Naive thymus-derived CD4-positive, alpha-beta T cell (primary cell): ENCODE data around the gene OR1N1. TPM values are rescaled to one million over a fixed set of nuclear protein-coding genes. Genes with fewer than 3 reads are reported as not detected.

Experiments used
- ATAC-seq: fragments of 150-1000 bp; cut with Tn5 transposase; 2 replicates; pipeline ENCODE4 v1.10.0; 2021; ENCODE audit warnings: mild to moderate bottlenecking, moderate library complexity
- CTCF ChIA-PET: fragments of 350-600 bp; sonication (Branson Sonifier 250); formaldehyde crosslinking; loops from one replicate; lab custom pipeline; 2021; ENCODE audit warnings: antibody characterized with exemption; lab: Charles Lee
- POLR2A ChIA-PET: fragments of 350-600 bp; sonication (Branson Sonifier 250); formaldehyde crosslinking; loops from one replicate; lab custom pipeline; 2021; ENCODE audit warnings: antibody characterized with exemption, inconsistent platforms; lab: Charles Lee
- DNase-seq, 9 donors: peaks; one replicate each; pipeline versions ENCODE4 v3.0.0 to v3.0.0-alpha.2; 2020 to 2022; ENCODE audit warnings: mixed read lengths in 1 of 9
- H3K27ac ChIP-seq: one replicate; pipeline ENCODE4 v1.7.0; 2013; ENCODE audit warnings: mild to moderate bottlenecking, low read depth, low read length, moderate library complexity
- H3K27me3 ChIP-seq, 2 donors: one replicate each; pipeline ENCODE4 v1.7.0; 2013; ENCODE audit warnings: low read length in 2 of 2, mild to moderate bottlenecking in 2 of 2, moderate library complexity in 2 of 2; ENCODE audit not compliant: control insufficient read depth in 2 of 2, insufficient read depth in 2 of 2
- H3K36me3 ChIP-seq, 3 experiments: 1 replicate in 2 of 3; 2 replicates in 1 of 3; pipeline ENCODE4 v1.7.0; 2013; ENCODE audit warnings: low read length in 3 of 3, mild to moderate bottlenecking in 3 of 3, moderate library complexity in 1 of 3; ENCODE audit not compliant: insufficient read depth in 3 of 3, control insufficient read depth in 2 of 3
- H3K4me1 ChIP-seq, 2 donors: one replicate each; pipeline ENCODE4 v1.7.0; 2013; ENCODE audit warnings: low read length in 2 of 2, mild to moderate bottlenecking in 2 of 2, moderate library complexity in 1 of 2; ENCODE audit not compliant: control insufficient read depth in 2 of 2, insufficient read depth in 2 of 2
- H3K4me3 ChIP-seq: 2 replicates; pipeline ENCODE4 v1.7.0; 2013; ENCODE audit warnings: mild to moderate bottlenecking, low read length
- H3K9me3 ChIP-seq, 3 experiments: 1 replicate in 2 of 3; 2 replicates in 1 of 3; pipeline ENCODE4 v1.7.0; 2013; ENCODE audit warnings: low read length in 3 of 3; ENCODE audit not compliant: control insufficient read depth in 2 of 3
- H3K27ac Mint-ChIP-seq, 9 donors: one replicate each; pipeline ENCODE4 v1.8.0; 2020 to 2022; ENCODE audit warnings: mixed read lengths in 9 of 9, mild to moderate bottlenecking in 8 of 9, moderate library complexity in 5 of 9, inconsistent platforms in 2 of 9
- H3K27me3 Mint-ChIP-seq, 5 donors: one replicate each; pipeline ENCODE4 v1.8.0; 2021 to 2022; ENCODE audit warnings: mixed read lengths in 5 of 5, mild to moderate bottlenecking in 1 of 5
- H3K36me3 Mint-ChIP-seq, 5 donors: one replicate each; pipeline ENCODE4 v1.8.0; 2020 to 2022; ENCODE audit warnings: mixed read lengths in 5 of 5, mild to moderate bottlenecking in 3 of 5, inconsistent platforms in 1 of 5
- H3K4me1 Mint-ChIP-seq, 7 donors: one replicate each; pipeline ENCODE4 v1.8.0; 2020 to 2022; ENCODE audit warnings: mixed read lengths in 7 of 7, mild to moderate bottlenecking in 3 of 7, inconsistent platforms in 1 of 7
- H3K4me3 Mint-ChIP-seq, 10 donors: one replicate each; pipeline ENCODE4 v1.8.0; 2020 to 2022; ENCODE audit warnings: mild to moderate bottlenecking in 10 of 10, mixed read lengths in 10 of 10, moderate library complexity in 6 of 10, inconsistent platforms in 2 of 10
- H3K9me3 Mint-ChIP-seq, 11 donors: one replicate each; pipeline ENCODE4 v1.8.0; 2020 to 2022; ENCODE audit warnings: mixed read lengths in 11 of 11, mild to moderate bottlenecking in 4 of 11, inconsistent platforms in 1 of 11, moderate library complexity in 1 of 11
- intact Hi-C, 2 donors: fragments of 100-400 bp; cut with micrococcal nuclease; formaldehyde crosslinking; loops; one replicate each; pipeline ENCODE4 v1.15.1; 2023
- polyA plus RNA-seq, 2 donors: library from polyadenylated mRNA; unstranded; fragments of 300-500 nt; fragmentation: Illumina TruSeq; gene quantifications; one replicate each; pipeline ENCODE4 v1.2.3, GENCODE V29; 2021
- total RNA-seq, 6 experiments: library from RNA in 5 of 6; stranded (reverse) in 5 of 6; gene quantifications; 1 replicate in 5 of 6; 2 replicates in 1 of 6; pipeline ENCODE4 v1.2.3 and lab custom pipeline; 2021 to 2026

OR1N1 gene
- total RNA-seq, result not detected
- not detected for polyA plus RNA-seq
- total RNA-seq (lab: John Stamatoyannopoulos, UW), result not detected

GRCh38 chr9:122527193-122527592 is at the start of gene OR1N1:
Gene OR1N1, minus strand, starts transcription at chr9:122527293. Its CDS starts 0 bp downstream, at chr9:122527293.
- peaks cover 0 to 3% (median 0%) of the 10 kb centered on the region in 11 donors for H3K9me3 Mint-ChIP-seq
- H3K4me3 ChIP-seq, result no peak within 1 kb of the TSS
- peaks cover 0 to 33% (median 20%) of the 10 kb centered on the region in 5 donors for H3K27me3 Mint-ChIP-seq
- ChIA-PET CTCF (no interaction called here), POLR2A (no interaction called here)
- no peaks in the 10 kb centered on the region for H3K4me1 ChIP-seq
- no peak within 1 kb of the TSS for H3K27ac Mint-ChIP-seq
- intact Hi-C loops, result no loop called here
- H3K36me3 Mint-ChIP-seq, result no peaks in the 10 kb centered on the region
- no peaks in the 10 kb centered on the region for H3K4me1 Mint-ChIP-seq
- no peak for ATAC-seq
- no peaks in the 10 kb centered on the region for H3K9me3 ChIP-seq
- DNase-seq, result no peak
- H3K27me3 ChIP-seq, result no peaks in the 10 kb centered on the region
- no peaks in the 10 kb centered on the region for H3K36me3 ChIP-seq
- no peak within 1 kb of the TSS for H3K4me3 Mint-ChIP-seq
- no peak within 1 kb of the TSS for H3K27ac ChIP-seq

- Histone ChIP-seq H3K4me3 (no peak overlapping the region), H3K36me3 (no peaks in the 10 kb centered on the region), H3K27ac (no peak overlapping the region), H3K4me1 (no peaks in the 10 kb centered on the region), H3K9me3 (no peaks in the 10 kb centered on the region), H3K27me3 (no peaks in the 10 kb centered on the region)
- H3K27ac Mint-ChIP-seq, result no peak overlapping the region
- intact Hi-C loops, result no loop called here
- peaks cover 0 to 8% (median 0%) of the 10 kb centered on the region in 7 donors for H3K4me1 Mint-ChIP-seq
- peaks cover 0 to 7% (median 2%) of the 10 kb centered on the region in 11 donors for H3K9me3 Mint-ChIP-seq
- H3K4me3 Mint-ChIP-seq, result no peak overlapping the region
- no peak for ATAC-seq
- H3K27me3 Mint-ChIP-seq, result no peaks in the 10 kb centered on the region
- DNase-seq, result no peak
- ChIA-PET CTCF (no interaction called here), POLR2A (no interaction called here)
- H3K36me3 Mint-ChIP-seq, result peaks cover 0 to 12% (median 7%) of the 10 kb centered on the region in 5 donors
Measured at GRCh38 chr9:122572456-122572855, 45.4 kb upstream of the OR1N1 start.

GRCh38 chr9:122567901-122568300 is 40.8 kb upstream of the OR1N1 start:
- ChIA-PET CTCF (no interaction called here), POLR2A (no interaction called here)
- no peaks in the 10 kb centered on the region for H3K4me1 ChIP-seq
- no peaks in the 10 kb centered on the region for H3K9me3 ChIP-seq
- Mint-ChIP-seq H3K9me3 (peaks cover 0 to 6% (median 0%) of the 10 kb centered on the region in 11 donors), H3K4me3 (no peak overlapping the region), H3K27me3 (peaks cover 0 to 31% (median 0%) of the 10 kb centered on the region in 5 donors), H3K4me1 (peaks cover 0 to 8% (median 0%) of the 10 kb centered on the region in 7 donors), H3K27ac (no peak overlapping the region), H3K36me3 (peaks cover 0 to 5% (median 1%) of the 10 kb centered on the region in 5 donors)
- no peak overlapping the region for H3K4me3 ChIP-seq
- no peaks in the 10 kb centered on the region for H3K27me3 ChIP-seq
- H3K27ac ChIP-seq, result no peak overlapping the region
- intact Hi-C loops, result no loop called here
- DNase-seq, result no peak
- H3K36me3 ChIP-seq, result no peaks in the 10 kb centered on the region
- ATAC-seq, result no peak

- H3K27ac ChIP-seq, result no peak overlapping the region
- H3K4me3 ChIP-seq, result no peak overlapping the region
- intact Hi-C loops, result no loop called here
- no peaks in the 10 kb centered on the region for H3K36me3 ChIP-seq
- H3K9me3 ChIP-seq, result no peaks in the 10 kb centered on the region
- Mint-ChIP-seq H3K4me1 (peaks cover 0 to 8% (median 0%) of the 10 kb centered on the region in 7 donors), H3K36me3 (peaks cover 0 to 4% (median 0%) of the 10 kb centered on the region in 5 donors), H3K27me3 (peaks cover 0 to 52% (median 4%) of the 10 kb centered on the region in 5 donors), H3K27ac (peak overlapping the region in 1 of 9 donors; percentile 58), H3K9me3 (peaks cover 4 to 27% (median 12%) of the 10 kb centered on the region in 11 donors), H3K4me3 (peak overlapping the region in 1 of 10 donors; percentile 53)
- no peaks in the 10 kb centered on the region for H3K4me1 ChIP-seq
- DNase-seq (no peak), ATAC-seq (no peak)
- no peaks in the 10 kb centered on the region for H3K27me3 ChIP-seq
- ChIA-PET POLR2A (no interaction called here), CTCF (interaction anchor here (0.7 kb wide), 1 partner anchor 18 kb away, joined by 3 read pairs; no protein-coding TSS in a partner anchor)
Measured at GRCh38 chr9:122562134-122562760, 35.2 kb upstream of the OR1N1 start.

- Mint-ChIP-seq H3K27ac (no peak overlapping the region), H3K4me1 (peaks cover 0 to 8% (median 0%) of the 10 kb centered on the region in 7 donors), H3K36me3 (peaks cover 0 to 4% (median 0%) of the 10 kb centered on the region in 5 donors), H3K9me3 (peaks cover 4 to 27% (median 12%) of the 10 kb centered on the region in 11 donors), H3K4me3 (no peak overlapping the region), H3K27me3 (peaks cover 0 to 52% (median 4%) of the 10 kb centered on the region in 5 donors)
- H3K36me3 ChIP-seq, result no peaks in the 10 kb centered on the region
- ChIA-PET POLR2A (no interaction called here), CTCF (no interaction called here)
- no peak for DNase-seq
- no peak for ATAC-seq
- intact Hi-C loops, result no loop called here
- no peak overlapping the region for H3K4me3 ChIP-seq
- no peaks in the 10 kb centered on the region for H3K4me1 ChIP-seq
- no peaks in the 10 kb centered on the region for H3K27me3 ChIP-seq
- no peaks in the 10 kb centered on the region for H3K9me3 ChIP-seq
- no peak overlapping the region for H3K27ac ChIP-seq
Measured at GRCh38 chr9:122561446-122561845, 34.4 kb upstream of the OR1N1 start.

- Mint-ChIP-seq H3K27me3 (peaks cover 5 to 34% (median 21%) of the 10 kb centered on the region in 5 donors), H3K4me1 (no peaks in the 10 kb centered on the region), H3K9me3 (peaks cover 0 to 6% (median 0%) of the 10 kb centered on the region in 11 donors), H3K27ac (no peak within 1 kb of the TSS), H3K36me3 (peaks cover 0 to 10% (median 3%) of the 10 kb centered on the region in 5 donors), H3K4me3 (no peak within 1 kb of the TSS)
- intact Hi-C loops, result no loop called here
- H3K27me3 ChIP-seq, result no peaks in the 10 kb centered on the region
- DNase-seq (no peak), ATAC-seq (no peak)
- H3K36me3 ChIP-seq, result no peaks in the 10 kb centered on the region
- H3K9me3 ChIP-seq, result no peaks in the 10 kb centered on the region
- ChIA-PET POLR2A (no interaction called here), CTCF (no interaction called here)
- H3K4me1 ChIP-seq, result no peaks in the 10 kb centered on the region
- H3K27ac ChIP-seq, result no peak within 1 kb of the TSS
- H3K4me3 ChIP-seq, result no peak within 1 kb of the TSS
Measured at GRCh38 chr9:122552812-122553211, 25.7 kb upstream of the OR1N1 start, which contains the start of gene OR1N2. Gene OR1N2, plus strand, starts transcription at chr9:122553112. Its CDS starts 100 bp downstream, at chr9:122553212.
